A673 (cell line): ENCODE data around the gene SH2B3. TPM values are rescaled to one million over a fixed set of nuclear protein-coding genes. Genes with fewer than 3 reads are reported as not detected.

ENCODE experiments used
- BruUV-seq: library from RNA; stranded (reverse); fragments of 400-500 nt; replicated peaks from 2 replicates; lab custom pipeline; 2021; lab: Mats Ljungman, UMichigan
- CTCF ChIA-PET: fragments of 300-600 bp; sonication (Branson Sonifier 250); formaldehyde crosslinking; loops from one replicate; lab custom pipeline; 2022; ENCODE audit warnings: antibody characterized with exemption; lab: Charles Lee
- POLR2A ChIA-PET: fragments of 300-600 bp; sonication (Branson Sonifier 250); formaldehyde crosslinking; loops from one replicate; lab custom pipeline; 2022; ENCODE audit warnings: antibody characterized with exemption; ENCODE audit not compliant: low non-redundant PET; lab: Charles Lee
- DNase-seq: peaks from one replicate; pipeline ENCODE4 v3.0.0-alpha.2; 2015; ENCODE audit warnings: low spot score
- H3K27ac ChIP-seq: fragments of 200-600 bp; sonication (generic); 2 replicates; pipeline ENCODE4 v1.5.1; 2016; ENCODE audit warnings: mixed run types, low read depth, mild to moderate bottlenecking, mixed read lengths, antibody characterized with exemption, low read length; ENCODE audit not compliant: poor library complexity, severe bottlenecking
- H3K27me3 ChIP-seq: fragments of 200-600 bp; sonication (generic); replicated peaks from 2 replicates; pipeline ENCODE4 v1.6.1; 2017; ENCODE audit warnings: mixed run types, low read depth, mild to moderate bottlenecking, mixed read lengths, antibody characterized with exemption, low read length; ENCODE audit not compliant: insufficient read depth, poor library complexity
- H3K36me3 ChIP-seq: fragments of 200-600 bp; sonication (generic); 2 replicates; pipeline ENCODE4 v1.6.1; 2016; ENCODE audit warnings: mixed run types, mild to moderate bottlenecking, mixed read lengths, antibody characterized with exemption, low read length; ENCODE audit not compliant: insufficient read depth, poor library complexity, severe bottlenecking
- H3K4me1 ChIP-seq: fragments of 200-600 bp; sonication (generic); 2 replicates; pipeline ENCODE4 v1.6.1; 2017; ENCODE audit warnings: mixed run types, mild to moderate bottlenecking, mixed read lengths, antibody characterized with exemption, low read length; ENCODE audit not compliant: insufficient read depth, poor library complexity, severe bottlenecking
- H3K4me3 ChIP-seq: fragments of 200-600 bp; sonication (generic); 2 replicates; pipeline ENCODE4 v1.5.1; 2016; ENCODE audit warnings: low read depth, mixed run types, mild to moderate bottlenecking, mixed read lengths, low read length; ENCODE audit not compliant: poor library complexity, severe bottlenecking
- H3K9me3 ChIP-seq: fragments of 200-600 bp; sonication (generic); 2 replicates; pipeline ENCODE4 v1.6.1; 2016; ENCODE audit warnings: mixed run types, low read depth, mild to moderate bottlenecking, mixed read lengths, antibody characterized with exemption, low read length; ENCODE audit not compliant: poor library complexity, severe bottlenecking
- EZH2 ChIP-seq: fragments of 200-600 bp; sonication (generic); IDR thresholded peaks from 2 replicates; pipeline ENCODE4 v1.6.1; 2017; ENCODE audit warnings: borderline replicate concordance, low read depth, mild to moderate bottlenecking, mixed read lengths, antibody characterized with exemption, low read length; ENCODE audit not compliant: poor library complexity, severe bottlenecking
- intact Hi-C: fragments of 100-400 bp; cut with micrococcal nuclease; formaldehyde crosslinking; loops from one replicate; pipeline ENCODE4 v1.10.0; 2022; ENCODE audit not compliant: unreplicated experiment
- total RNA-seq: library from RNA; stranded (reverse); gene quantifications from 2 replicates; pipeline ENCODE4 v1.2.3, GENCODE V29; 2021
- TF ChIP-seq, protein P1 (sequence below): fragments of 300-800, 200-600 bp; sonication (generic); conservative IDR thresholded peaks from 2 replicates; pipeline ENCODE4 v1.5.1; 2017; ENCODE audit warnings: low read depth, mild to moderate bottlenecking, antibody characterized with exemption, low read length, moderate library complexity, mixed read lengths

Gene SH2B3
- total RNA-seq, 1 experiment from 2014 or later: 133 TPM

DNA sequence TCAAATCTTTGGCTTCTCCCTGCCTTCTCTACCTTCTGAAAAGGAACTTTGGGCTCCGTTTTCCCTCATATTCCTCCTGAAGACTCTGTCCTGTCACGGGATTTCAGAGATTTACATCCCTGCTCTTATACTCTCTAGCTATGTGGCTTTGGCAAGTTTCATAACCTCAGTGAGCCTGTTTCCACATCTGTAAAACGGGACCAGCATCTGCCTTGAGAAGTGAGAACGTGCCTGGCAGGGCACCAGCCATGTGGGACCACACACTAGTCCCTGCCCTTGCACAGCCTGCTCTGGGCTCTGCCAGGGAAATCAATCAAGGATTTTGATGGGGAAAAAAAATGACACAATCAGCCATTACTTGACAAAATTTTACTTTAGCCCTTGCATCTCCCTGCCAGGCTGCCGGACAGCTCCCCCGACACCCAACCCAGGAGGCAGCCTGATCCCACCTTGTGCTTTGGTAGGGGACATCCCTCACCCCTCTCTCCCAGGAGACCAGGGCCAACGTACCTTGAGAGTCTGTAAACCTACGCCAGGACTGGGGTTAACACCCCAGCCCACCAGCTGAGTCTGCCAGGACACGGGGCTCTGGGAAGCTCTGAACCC lies 45.3 kb upstream of the SH2B3 start:
- intact Hi-C loops: no loop called here
- Histone ChIP-seq H3K27ac (no peak overlapping the region), H3K4me3 (no peak overlapping the region), H3K9me3 (no peaks in the 10 kb centered on the region), H3K27me3 (no peaks in the 10 kb centered on the region), H3K36me3 (no peaks in the 10 kb centered on the region), H3K4me1 (no peaks in the 10 kb centered on the region)
- DNase-seq: no peak
- ChIA-PET CTCF (no interaction called here), POLR2A (no interaction called here)
- TF ChIP-seq EZH2: no peak
- no TSS peak for BruUV-seq

DNA sequence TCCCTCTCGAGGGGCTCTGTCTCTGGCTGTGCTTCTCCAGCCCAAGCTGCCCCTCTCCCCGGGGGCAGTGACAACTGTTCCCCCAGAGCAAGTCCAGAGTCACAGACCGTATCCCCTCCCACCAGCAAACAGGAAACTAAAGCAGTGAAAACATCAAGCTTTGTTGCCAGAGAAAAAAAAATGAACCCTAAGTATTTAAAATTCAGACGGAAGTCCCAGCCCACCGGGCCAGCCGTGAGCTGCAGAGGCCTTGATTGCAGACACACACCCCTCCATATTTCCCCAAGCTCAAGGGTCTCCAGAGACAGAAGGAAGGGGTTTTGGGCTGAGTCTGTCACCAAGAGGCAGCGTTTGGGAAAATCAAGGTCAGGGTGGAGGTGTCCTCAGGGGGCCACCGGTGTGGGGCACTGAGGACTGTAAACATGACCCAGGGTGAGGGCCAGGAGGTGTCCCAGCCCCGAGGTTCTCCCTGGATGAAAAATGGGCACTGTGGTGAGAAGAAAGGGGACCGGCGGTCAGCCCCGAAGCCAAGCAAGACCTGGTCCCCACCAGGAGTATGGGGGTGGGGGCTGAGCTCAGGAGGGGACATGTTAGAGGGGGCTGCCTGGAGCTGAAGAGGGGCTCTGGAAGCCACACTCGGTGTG lies 44.5 kb upstream of the SH2B3 start:
- TF ChIP-seq, protein P1, sequence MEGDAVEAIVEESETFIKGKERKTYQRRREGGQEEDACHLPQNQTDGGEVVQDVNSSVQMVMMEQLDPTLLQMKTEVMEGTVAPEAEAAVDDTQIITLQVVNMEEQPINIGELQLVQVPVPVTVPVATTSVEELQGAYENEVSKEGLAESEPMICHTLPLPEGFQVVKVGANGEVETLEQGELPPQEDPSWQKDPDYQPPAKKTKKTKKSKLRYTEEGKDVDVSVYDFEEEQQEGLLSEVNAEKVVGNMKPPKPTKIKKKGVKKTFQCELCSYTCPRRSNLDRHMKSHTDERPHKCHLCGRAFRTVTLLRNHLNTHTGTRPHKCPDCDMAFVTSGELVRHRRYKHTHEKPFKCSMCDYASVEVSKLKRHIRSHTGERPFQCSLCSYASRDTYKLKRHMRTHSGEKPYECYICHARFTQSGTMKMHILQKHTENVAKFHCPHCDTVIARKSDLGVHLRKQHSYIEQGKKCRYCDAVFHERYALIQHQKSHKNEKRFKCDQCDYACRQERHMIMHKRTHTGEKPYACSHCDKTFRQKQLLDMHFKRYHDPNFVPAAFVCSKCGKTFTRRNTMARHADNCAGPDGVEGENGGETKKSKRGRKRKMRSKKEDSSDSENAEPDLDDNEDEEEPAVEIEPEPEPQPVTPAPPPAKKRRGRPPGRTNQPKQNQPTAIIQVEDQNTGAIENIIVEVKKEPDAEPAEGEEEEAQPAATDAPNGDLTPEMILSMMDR: no peak
- TF ChIP-seq EZH2: no peak
- POLR2A ChIA-PET: no interaction called here
- BruUV-seq: no TSS peak
- H3K36me3 ChIP-seq: no peaks in the 10 kb centered on the region
- no peak overlapping the region for H3K4me3 ChIP-seq
- no peaks in the 10 kb centered on the region for H3K4me1 ChIP-seq
- H3K27ac ChIP-seq: no peak overlapping the region
- CTCF ChIA-PET: no interaction called here
- no peaks in the 10 kb centered on the region for H3K9me3 ChIP-seq
- intact Hi-C loops: no loop called here
- H3K27me3 ChIP-seq: no peaks in the 10 kb centered on the region
- DNase-seq: no peak

DNA sequence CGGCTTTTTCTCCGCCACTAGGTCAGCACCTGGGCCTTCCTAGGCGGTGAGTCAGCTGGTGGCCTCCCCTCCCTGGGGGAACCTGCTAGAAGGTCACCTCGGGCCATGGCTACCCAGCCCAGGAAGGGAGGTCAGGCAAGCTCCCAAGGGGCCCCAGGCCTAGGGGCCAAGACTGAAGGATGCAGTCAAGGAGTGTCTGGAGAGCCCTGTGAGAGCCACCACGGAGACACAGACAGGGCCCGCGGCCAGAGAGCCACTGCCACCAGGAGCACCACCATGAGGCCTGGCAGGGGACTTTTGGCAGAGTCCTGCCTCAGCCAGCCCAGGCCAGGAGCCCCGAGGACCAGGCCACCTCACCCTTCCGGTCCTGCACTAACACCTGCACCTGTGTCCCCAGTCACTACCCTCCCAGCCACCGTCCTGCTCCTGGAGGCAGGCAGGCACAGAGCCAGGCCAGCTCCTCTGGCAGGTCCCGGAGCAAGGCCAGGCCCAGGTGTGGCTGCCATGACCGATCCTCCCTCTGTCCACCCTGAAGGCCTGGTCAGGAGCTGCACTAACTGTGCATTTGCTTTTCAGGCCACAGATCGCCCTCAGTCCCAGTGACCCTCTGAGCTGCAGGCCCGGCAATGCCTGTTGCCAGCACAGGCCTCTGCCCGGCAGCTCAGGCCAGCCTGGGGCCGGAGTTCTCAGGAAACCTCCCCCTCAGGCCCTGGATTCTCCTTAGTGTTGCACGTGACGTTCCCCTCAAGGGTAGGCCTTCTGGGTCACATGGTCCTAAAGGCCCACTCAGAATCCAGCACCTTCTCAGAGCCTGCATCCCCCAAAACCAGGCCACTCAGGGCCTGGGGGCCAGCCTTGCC lies 43.8 kb upstream of the SH2B3 start:
- Histone ChIP-seq H3K27me3 (no peaks in the 10 kb centered on the region), H3K4me1 (no peaks in the 10 kb centered on the region), H3K9me3 (no peaks in the 10 kb centered on the region), H3K4me3 (no peak overlapping the region), H3K27ac (no peak overlapping the region), H3K36me3 (no peaks in the 10 kb centered on the region)
- intact Hi-C loops: no loop called here
- DNase-seq: no peak
- CTCF ChIA-PET: no interaction called here
- BruUV-seq: no TSS peak
- POLR2A ChIA-PET: interaction anchor here (0.6 kb wide), 1 partner anchor 328 kb away, joined by 3 read pairs; no protein-coding TSS in a partner anchor
- no peak for TF ChIP-seq EZH2
- TF ChIP-seq, protein P1: no peak
